GM10847 (cell line): ENCODE measurements around the gene HLCS.

Experiments used
- POLR2A ChIP-seq: IDR thresholded peaks from 2 replicates; pipeline ENCODE4 v1.6.1; 2011; ENCODE audit not compliant: insufficient read length; ENCODE audit errors: extremely low read depth

Gene HLCS

DNA sequence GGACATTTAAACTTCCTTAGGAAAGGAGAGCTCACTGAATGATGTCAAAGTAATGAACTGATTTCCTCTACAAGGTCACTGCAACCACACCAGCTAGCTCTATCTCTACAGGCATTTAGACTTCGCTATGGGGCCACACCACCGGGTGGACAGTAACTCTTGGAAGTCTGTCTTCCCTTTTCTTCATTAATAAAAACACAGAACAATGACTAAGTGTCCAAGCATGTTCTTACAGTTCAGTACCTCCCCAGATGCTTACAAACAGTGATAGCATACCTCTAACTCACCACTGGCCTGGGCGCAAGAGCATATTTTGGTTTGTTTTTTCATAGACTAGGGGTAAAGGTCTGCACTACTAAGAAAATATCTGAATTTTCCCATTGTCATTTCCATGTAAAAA, 212.9 kb downstream of the HLCS start:
- no peak for TF ChIP-seq POLR2A

DNA sequence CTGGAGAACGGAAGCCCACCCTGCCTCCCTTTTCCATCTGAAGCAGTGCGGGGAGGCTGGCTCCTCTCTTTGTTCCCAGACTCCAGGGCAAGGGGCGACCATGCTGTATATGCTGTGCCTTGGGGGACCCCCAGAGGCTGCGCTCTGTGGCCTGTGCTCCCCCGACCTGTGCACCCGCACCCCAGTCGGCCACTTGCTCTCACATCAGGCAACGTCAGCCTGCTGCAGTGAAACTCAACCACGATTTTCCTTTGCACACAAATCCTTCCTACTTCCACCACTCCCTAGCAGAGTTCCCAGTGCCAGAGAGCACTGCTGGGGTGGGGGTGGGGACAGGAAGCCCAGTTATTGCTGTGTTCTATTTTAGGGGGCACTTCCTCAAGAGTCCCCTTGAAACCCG, 215.1 kb downstream of the HLCS start:
- no peak for TF ChIP-seq POLR2A

DNA sequence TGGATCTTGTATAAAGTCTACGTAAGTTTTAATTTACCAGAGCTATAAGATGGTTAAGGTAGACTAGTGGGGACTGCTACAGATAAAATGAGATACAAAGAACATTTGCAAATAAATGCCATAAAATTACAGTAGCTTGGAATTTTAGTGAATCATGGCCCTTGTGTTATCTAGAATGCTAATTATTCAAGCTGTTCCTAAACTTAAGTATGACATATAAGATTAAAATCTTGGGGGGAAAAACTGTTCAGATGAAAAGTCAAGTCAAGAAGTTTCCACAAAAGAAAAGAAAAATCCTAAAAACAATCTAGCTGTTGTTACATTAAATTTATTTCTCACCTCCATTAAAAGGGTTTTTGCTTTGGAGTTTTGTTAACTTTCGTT, 215.9 kb downstream of the HLCS start:
- TF ChIP-seq POLR2A = no peak

DNA sequence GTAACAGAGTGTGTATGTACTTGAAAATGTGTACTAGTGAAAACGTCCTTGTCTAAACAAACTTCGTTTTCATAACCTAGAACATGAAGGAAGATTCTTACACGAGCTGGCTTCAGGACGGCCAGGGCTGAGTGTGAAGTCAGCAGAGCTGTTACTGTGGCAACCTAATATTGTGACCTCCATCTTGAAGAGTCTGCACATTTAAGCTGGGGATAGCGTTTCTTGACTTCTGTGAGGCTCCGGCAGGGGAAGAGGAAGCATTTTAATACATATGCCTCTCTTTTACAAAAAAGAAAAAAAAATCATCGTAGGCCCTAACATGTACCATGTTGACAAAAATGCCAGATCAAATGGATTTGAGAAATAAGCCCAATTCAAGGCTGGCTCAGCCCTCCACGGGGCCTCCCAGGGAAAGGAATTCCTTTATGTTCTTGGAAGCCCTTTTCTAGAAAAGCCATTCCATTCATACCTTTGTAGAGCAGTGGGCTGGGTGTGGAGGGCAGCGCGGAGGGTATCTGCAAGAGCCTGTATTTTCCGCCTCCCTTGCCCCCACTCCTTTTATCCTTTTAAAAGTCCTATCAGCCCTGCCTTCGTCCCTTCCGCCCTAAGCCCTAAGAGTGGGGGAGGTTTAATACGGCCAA, 216.4 kb downstream of the HLCS start:
- no peak for TF ChIP-seq POLR2A

DNA sequence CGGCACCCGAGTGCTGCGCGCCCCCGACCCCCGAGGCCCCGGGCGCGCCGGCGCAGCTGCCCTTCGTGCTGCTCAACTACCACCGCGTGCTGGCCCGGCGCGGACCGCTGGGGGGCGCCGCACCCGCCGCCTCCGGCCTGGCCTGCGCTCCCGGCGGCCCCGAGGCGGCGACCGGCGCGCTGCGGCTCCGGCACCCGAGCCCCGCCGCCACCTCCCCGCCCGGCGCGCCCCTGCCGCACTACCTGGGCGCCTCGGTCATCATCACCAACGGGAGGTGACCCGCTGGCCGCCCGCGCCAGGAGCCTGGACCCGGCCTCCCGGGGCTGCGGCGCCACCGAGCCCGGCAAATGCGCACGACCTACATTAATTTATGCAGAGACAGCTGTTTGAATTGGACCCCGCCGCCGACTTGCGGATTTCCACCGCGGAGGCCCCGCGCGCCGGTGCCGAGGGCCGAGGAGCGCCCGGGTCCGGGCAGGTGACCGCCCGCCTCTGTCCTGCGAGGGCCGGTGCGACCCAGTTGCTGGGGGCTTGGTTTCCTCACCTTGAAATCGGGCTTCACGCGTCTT, 218.6 kb downstream of the HLCS start:
- no peak for TF ChIP-seq POLR2A

DNA sequence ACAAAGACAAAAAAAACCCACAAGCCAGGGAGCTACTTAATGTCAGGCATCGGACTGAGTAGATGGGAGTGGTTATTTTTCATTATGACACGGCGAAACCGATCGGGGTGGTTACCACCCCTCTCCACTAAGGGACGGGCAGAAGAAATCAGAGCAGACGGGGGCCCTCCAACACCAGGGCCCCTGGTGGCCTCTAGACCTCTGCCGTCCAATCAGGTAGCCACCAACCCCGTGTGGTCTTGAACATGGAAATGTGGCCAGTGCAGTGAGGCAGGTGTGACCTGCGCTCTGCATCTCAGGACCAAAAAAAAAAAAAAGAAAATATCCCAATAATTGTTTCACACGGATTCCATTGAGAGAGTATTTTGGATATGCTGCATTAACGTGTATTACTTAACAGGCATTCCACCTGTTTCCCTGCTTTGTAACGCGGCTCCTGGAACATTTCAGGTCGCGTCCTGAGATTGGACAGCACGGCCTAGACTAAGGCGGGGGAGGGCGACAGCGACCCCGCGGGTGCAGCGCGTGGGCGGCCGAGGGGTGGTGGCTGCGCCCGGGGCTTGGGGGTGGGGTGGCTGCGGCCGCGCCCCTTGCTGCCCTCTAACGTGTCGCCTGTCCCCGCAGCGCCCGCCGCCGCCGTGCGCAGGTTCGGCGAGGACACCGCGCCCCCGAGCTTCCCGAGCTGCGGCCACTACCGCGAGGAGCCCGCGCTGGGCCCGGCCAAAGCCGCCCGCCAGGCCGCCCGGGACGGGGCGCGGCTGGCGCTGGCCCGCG, 219.2 kb downstream of the HLCS start:
- no peak for TF ChIP-seq POLR2A

DNA sequence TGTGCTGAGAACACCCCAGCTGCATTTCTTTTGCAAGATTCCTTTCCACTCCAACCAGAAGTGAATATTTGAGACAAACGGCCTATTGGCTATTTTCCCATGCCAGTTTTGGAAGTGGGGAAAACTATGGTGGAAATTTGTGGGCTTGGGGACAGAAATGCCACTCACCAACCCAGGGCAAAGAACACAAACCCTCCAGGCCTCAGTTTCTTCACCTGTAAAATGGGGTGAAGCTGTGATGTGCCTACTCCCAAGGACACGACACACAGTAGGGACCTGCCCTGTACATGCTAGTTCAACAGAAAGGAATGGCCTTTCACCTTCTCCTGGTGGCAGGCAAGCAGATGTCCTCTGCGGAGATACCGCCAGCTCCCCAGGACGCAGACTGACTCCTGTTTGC, 221.0 kb downstream of the HLCS start:
- no peak for TF ChIP-seq POLR2A

DNA sequence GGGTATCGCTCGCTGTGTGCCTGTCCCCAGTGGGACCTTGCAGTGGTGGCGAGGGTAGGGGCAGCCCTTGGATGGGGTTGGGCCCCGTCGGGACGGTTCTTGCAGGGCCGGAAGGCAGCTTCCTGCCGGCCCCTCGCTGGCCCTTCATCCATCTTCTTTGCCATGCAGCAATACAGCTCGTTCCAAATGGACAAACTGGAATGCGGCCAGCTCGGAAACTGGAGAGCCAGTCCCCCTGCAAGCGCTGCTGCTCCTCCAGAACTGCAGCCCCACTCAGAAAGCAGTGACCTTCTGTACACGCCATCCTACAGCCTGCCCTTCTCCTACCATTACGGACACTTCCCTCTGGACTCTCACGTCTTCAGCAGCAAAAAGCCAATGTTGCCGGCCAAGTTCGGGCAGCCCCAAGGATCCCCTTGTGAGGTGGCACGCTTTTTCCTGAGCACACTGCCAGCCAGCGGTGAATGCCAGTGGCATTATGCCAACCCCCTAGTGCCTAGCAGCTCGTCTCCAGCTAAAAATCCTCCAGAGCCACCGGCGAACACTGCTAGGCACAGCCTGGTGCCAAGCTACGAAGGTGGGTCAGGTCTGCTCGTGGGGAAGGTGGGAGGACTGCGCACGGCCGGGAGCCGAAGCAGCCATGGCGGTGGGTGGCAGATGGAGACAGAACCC, 221.8 kb downstream of the HLCS start:
- TF ChIP-seq POLR2A = no peak

DNA sequence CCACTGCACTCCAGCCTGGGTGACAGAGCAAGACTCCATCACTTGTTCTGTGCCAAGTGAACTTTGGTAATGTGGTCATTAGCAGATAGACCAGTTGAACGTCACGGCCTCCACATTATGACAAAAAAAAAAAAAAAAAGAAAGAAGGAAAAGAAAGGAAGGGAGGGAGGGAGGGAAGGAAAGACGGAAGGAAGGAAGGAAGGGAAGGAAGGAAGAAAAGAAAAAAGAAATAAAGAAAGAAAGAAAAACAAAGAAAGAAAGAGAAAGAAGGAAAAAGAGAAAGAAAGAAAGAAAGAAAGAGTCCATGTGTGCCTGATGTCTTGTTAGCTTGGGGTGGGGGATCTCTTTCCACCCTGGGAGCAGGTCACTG, 222.3 kb downstream of the HLCS start:
- TF ChIP-seq POLR2A = no peak

DNA sequence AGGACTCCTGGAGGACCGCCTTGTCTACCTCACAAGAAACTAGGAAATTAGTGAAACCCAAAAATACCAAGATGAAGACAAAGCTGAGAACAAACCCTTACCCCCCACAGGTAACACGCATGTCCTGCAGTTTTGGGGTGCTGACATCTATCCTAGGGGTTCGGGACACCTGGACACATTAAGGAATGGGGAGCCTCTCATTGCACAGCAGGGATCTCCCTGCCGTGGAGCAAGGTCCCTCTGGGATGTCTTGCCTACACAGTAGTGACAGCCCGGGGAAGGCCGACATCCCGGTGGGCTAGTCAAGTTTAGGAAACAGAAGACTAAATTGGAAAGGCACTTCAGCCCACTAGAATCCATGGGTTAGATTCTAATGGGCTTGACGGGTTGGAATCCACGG, 223.0 kb downstream of the HLCS start:
- no peak for TF ChIP-seq POLR2A

DNA sequence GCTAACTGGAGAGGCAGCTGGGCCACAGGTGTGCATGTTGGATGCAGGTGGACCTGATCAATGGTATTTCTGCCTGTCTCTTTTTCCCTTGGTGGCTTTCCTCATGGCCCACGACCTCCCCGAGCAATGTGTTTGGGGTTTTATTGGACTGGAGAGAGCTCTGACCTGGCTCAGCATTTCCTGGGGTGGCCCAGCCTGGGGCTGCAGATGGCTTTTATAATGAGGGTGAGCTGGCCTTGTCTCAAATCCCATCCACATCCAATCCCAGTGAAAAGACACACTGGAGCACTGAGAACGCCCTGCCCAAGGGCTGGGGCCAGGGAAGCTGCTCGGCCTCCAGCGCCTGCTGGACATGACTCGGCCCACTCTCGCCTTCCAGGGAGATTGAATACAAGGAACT, 223.5 kb downstream of the HLCS start:
- TF ChIP-seq POLR2A = no peak

DNA sequence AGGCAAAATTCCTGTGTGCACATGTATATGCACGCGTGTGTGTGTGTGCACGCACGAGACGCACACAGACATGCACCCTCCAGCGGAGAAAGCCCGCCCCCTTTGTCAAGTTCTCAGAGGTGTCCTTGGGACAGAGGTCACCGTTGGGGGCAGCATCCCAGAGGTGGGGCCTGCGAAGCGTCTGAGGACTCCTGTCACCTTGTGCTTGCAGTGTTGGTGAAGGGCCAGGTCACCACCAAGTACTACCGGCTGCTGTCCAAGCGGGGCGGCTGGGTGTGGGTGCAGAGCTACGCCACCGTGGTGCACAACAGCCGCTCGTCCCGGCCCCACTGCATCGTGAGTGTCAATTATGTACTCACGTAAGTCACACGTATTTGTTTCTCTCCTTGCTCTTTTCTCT, 225.0 kb downstream of the HLCS start:
- no peak for TF ChIP-seq POLR2A

DNA sequence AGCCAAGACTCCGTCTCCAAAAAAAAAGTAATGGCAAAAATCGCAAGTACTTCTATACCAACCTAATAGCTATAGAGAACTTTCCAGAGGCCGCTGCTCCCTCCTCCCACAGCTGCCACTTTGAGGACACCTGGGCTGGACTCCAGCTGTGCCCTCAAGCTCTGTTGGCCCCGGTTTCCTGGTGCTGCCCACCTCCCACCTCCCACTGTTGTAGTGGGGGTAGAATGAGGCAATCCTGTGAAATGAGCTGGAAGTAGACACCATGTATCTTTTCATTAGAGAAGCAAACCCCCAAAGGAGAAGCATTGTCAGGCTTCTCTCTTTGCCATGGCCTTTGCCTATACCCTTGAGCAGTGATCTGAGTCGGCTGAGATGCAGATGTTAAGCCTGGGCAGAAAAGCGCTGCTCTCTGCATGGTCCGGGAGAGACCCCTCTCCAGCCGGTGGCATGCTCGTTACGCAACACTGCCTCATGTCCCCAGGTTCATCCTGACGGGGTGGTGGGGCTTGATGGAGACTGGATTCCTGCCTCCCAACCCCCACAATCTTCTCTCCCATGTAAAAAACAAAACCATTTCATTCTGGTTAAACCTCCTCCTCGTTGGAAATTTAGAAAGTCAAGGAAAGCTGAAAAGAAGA, 227.9 kb downstream of the HLCS start:
- no peak for TF ChIP-seq POLR2A

DNA sequence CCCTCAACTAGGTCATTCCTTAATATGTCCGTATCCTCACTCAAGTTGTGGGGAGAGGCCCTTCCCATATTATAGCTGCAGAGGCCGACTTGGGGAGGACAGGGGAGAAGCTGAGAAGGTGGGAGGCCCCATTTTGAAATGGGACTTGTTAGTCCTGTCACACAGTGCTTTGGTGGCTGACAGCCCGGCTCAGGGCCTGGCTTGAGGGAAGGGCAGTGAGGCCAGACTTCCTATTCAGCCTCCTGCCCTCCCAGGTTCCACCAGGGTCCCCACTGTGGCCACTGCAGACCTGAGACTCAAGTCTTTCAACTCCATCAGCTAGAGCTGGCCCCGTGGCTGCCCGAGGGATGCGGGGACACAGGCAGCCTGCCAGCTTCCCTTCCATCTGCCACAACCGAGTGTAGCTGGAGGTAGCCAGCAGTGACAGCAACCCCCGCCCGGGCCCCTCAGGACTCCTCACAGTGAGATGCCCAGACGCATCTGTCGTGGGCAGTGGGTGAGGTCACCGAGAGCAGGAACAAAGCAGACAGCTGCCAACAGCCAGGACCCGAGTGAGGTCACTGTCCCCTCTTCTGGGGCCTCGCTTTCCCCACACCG, 230.6 kb downstream of the HLCS start:
- TF ChIP-seq POLR2A = no peak

DNA sequence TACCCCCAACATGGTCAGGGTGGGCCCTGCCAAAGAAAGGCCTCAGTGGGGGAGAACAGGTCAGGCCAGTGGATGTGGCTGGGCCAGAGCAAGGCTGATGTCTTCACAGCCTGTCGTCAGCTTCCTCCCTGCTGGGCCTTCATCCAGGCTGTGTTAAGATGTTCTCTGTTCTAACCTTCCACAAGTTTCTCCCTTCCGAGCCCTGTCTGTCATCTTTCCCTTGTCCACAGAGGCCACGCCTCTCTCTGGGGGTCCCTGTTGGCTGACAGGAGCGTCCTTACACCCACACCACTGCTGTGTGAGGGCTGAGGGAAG, 231.3 kb downstream of the HLCS start:
- no peak for TF ChIP-seq POLR2A
